Naive B cell (primary cell): ENCODE data around the gene PKP3. TPM values are rescaled to one million over a fixed set of nuclear protein-coding genes. Genes with fewer than 3 reads are reported as not detected.
"Not testable (repeated sequence)": the region's sequence is repeated elsewhere in the genome, so short reads cannot be mapped to it uniquely, and the experiment has no call there.

Experiments used
- ATAC-seq, 2 donors: fragments of 150-1000 bp; cut with Tn5 transposase; 2 replicates each; pipeline ENCODE4 v1.10.0; 2021; ENCODE audit warnings: low read depth in 2 of 2, mild to moderate bottlenecking in 2 of 2, moderate library complexity in 2 of 2
- DNase-seq: peaks from one replicate; pipeline ENCODE4 v3.0.0; 2022
- H3K27ac Mint-ChIP-seq, 6 donors: one replicate each; pipeline ENCODE4 v1.8.0; 2020 to 2022; ENCODE audit warnings: mild to moderate bottlenecking in 6 of 6, mixed read lengths in 6 of 6, moderate library complexity in 5 of 6, inconsistent platforms in 2 of 6
- H3K27me3 Mint-ChIP-seq, 3 donors: one replicate each; pipeline ENCODE4 v1.8.0; 2021 to 2022; ENCODE audit warnings: mixed read lengths in 3 of 3, mild to moderate bottlenecking in 1 of 3
- H3K36me3 Mint-ChIP-seq, 2 donors: one replicate each; pipeline ENCODE4 v1.8.0; 2020 to 2022; ENCODE audit warnings: mixed read lengths in 2 of 2, inconsistent platforms in 1 of 2, mild to moderate bottlenecking in 1 of 2
- H3K4me1 Mint-ChIP-seq, 3 donors: one replicate each; pipeline ENCODE4 v1.8.0; 2020 to 2022; ENCODE audit warnings: mixed read lengths in 3 of 3, inconsistent platforms in 1 of 3, mild to moderate bottlenecking in 1 of 3, moderate library complexity in 1 of 3
- H3K4me3 Mint-ChIP-seq, 8 donors: one replicate each; pipeline ENCODE4 v1.8.0; 2020 to 2022; ENCODE audit warnings: mild to moderate bottlenecking in 8 of 8, mixed read lengths in 8 of 8, moderate library complexity in 8 of 8, inconsistent platforms in 2 of 8
- H3K9me3 Mint-ChIP-seq, 7 donors: one replicate each; pipeline ENCODE4 v1.8.0; 2020 to 2022; ENCODE audit warnings: mixed read lengths in 7 of 7, mild to moderate bottlenecking in 5 of 7, inconsistent platforms in 2 of 7, moderate library complexity in 1 of 7
- polyA plus RNA-seq, 6 donors: library from polyadenylated mRNA; unstranded; fragments of 300-500 nt; fragmentation: Illumina TruSeq; gene quantifications; one replicate each; pipeline ENCODE4 v1.2.3, GENCODE V29; 2021; ENCODE audit warnings: low read depth in 6 of 6

PKP3 gene
- polyA plus RNA-seq, 6 donors from 2014 or later = 0.09 to 0.13 TPM; not detected in 4

DNA sequence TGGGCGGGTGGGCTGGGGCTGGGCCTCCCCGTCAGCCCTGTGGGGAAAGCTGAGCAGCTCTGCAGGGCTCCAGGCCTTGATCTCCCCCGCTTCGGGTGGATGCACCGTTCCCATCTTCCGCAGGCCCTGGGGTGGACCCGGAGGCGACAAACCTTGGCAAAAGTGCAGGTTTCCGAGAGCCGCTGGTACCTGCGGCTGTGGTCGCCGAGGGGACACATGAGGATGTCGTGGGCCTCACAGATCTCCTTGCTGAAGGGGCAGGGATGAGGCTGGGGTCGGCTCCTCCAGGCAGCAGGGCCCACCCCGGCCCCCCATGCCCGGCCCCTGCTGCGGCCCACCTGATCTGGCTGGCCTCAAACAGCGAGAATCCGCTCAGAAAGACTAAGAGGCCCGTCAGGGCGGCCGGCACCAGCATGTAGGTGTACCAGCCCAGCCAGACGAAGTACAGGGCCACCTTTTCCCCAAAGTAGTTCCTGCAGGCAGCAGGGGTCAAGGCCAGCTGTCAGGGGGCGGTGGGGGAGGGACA lies 36.0 kb downstream of the PKP3 start:
- H3K27me3 Mint-ChIP-seq = peaks cover 0 to 5% (median 0%) of the 10 kb centered on the region in 3 donors
- H3K4me1 Mint-ChIP-seq = no peaks in the 10 kb centered on the region
- H3K36me3 Mint-ChIP-seq = peaks cover 5% of the 10 kb centered on the region in 2 donors
- ATAC-seq (no peak), DNase-seq (no peak)
- peaks cover 0 to 5% (median 1%) of the 10 kb centered on the region in 7 donors for H3K9me3 Mint-ChIP-seq
- H3K27ac Mint-ChIP-seq = no peak overlapping the region
- no peak overlapping the region for H3K4me3 Mint-ChIP-seq

DNA sequence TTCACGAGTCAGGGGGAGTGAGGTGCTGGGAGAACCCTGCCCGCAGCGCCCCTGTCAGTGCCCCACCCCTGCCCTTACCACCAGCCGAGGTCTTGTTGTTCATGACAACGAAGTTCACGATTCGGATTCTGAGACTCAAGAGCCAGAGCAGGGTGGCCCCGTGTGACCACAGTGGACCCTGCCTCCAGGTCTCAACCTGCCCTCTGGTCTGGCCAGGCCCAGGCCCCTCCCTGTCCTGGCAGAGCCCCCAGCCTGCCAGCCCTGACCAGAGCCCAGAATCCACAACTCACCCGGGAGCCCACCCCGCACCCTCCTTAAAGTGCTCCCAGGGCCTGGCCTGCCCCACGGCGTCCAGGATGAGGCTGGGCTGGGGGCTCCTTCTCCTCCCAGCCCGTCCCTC lies 37.9 kb downstream of the PKP3 start:
- DNase-seq (no peak), ATAC-seq (no peak)
- Mint-ChIP-seq H3K27ac (no peak overlapping the region), H3K36me3 (no peaks in the 10 kb centered on the region), H3K27me3 (no peaks in the 10 kb centered on the region), H3K4me3 (no peak overlapping the region), H3K4me1 (peaks cover 0 to 3% (median 3%) of the 10 kb centered on the region in 3 donors), H3K9me3 (peaks cover 0 to 1% (median 0%) of the 10 kb centered on the region in 7 donors)

DNA sequence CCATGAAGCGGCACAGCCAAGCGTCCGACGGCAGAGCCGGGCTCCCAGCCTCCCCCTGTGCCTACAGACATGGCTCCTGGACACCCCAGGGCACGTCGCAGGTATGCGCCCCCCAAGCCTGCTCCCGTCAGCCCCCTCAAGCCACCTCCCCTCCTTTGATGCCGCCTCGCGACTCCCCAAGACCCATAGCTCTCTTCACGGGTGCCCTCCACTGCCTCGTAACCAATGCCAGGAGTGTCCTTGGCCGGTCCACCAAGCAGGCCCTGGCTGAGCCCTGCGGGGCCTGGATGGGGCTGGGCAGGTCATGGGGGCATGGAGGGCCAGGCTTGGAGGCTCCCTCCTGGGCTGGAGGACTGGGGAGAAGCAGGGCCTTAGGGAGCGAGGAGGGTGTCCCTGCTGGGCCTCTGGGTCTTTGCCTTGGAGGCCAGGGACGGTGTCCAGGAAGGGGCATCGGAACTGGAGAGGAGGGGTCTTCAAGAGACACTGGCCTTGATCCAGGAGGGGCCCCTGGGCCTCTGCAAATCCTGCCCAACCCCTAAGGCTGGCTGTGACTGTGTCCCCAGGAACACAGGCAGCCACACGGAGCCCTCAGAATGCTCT lies 38.6 kb downstream of the PKP3 start:
- ATAC-seq (no peak), DNase-seq (no peak)
- H3K36me3 Mint-ChIP-seq = no peaks in the 10 kb centered on the region
- H3K4me1 Mint-ChIP-seq = peaks cover 3 to 5% (median 3%) of the 10 kb centered on the region in 3 donors
- no peaks in the 10 kb centered on the region for H3K27me3 Mint-ChIP-seq
- H3K27ac Mint-ChIP-seq = no peak overlapping the region
- peaks cover 0 to 1% (median 0%) of the 10 kb centered on the region in 7 donors for H3K9me3 Mint-ChIP-seq
- H3K4me3 Mint-ChIP-seq = no peak overlapping the region

DNA sequence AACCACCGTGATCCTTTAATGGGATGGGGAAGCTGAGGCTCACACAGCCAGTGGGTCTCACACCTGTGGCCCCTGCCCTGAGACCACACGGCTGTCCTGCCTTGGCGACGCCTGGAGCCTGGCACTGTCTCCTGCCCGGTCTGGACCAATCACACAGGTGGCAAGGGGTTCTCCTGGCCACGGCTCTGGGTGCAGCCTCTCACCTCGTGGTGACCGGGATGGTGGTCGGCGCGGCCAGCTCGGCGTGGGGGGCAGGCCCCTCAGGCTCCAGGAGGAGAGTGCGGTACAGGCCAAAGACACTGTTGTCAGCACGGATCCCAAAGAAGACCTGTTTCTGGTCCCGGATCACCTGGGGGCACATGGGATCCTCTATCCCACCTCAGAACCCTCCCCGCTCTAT lies 39.1 kb downstream of the PKP3 start:
- DNase-seq (no peak), ATAC-seq (no peak)
- Mint-ChIP-seq H3K4me3 (no peak overlapping the region), H3K9me3 (peaks cover 0 to 1% (median 0%) of the 10 kb centered on the region in 7 donors), H3K36me3 (no peaks in the 10 kb centered on the region), H3K4me1 (peaks cover 3 to 5% (median 3%) of the 10 kb centered on the region in 3 donors), H3K27me3 (no peaks in the 10 kb centered on the region), H3K27ac (no peak overlapping the region)

DNA sequence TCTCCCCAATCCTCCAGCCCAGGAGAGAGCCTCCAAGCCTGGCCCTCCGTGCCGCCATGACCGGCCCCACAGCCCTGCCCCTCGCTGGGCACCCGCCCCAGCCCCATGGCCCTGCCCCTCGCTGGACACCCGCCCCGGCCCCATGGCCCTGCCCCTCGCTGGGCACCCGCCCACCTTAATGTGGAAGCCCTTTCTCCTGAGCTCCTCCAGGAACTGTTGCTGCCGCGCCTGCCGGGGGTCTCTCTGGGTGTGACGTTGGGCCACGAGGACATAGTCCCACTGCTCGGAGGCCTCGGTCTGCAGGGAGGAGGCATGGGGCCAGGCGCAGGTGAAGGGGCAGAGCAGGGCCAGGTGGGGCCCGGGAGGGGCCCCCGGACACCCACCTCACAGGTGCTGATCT lies 39.6 kb downstream of the PKP3 start:
- no peak for DNase-seq
- peaks cover 3 to 5% (median 3%) of the 10 kb centered on the region in 3 donors for H3K4me1 Mint-ChIP-seq
- no peaks in the 10 kb centered on the region for H3K27me3 Mint-ChIP-seq
- no peaks in the 10 kb centered on the region for H3K36me3 Mint-ChIP-seq
- no peak overlapping the region for H3K4me3 Mint-ChIP-seq
- H3K27ac Mint-ChIP-seq = no peak overlapping the region
- ATAC-seq = no peak
- H3K9me3 Mint-ChIP-seq = peaks cover 0 to under 1% (median 0%) of the 10 kb centered on the region in 7 donors

DNA sequence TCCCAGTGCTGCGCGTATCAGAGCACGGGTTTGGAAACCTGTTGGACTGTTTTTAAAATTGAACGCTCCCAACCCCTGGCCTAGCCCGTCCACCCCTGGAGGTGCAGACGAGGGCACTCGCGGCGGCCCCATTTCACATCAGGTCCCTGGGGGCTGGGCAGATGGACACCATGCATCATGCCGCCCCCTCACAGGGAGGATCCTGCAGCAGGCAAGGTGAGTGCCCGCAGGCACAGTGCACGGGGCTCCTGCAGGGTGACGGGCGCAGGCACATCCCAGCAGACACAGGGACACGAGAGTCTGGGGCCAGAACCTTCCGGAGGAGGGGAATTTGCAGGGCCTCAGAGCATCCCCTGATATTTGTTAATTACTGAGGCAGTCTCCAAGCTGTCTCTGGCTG lies 40.5 kb downstream of the PKP3 start:
- H3K4me1 Mint-ChIP-seq = peaks cover 3 to 7% (median 3%) of the 10 kb centered on the region in 3 donors
- ATAC-seq = no peak

DNA sequence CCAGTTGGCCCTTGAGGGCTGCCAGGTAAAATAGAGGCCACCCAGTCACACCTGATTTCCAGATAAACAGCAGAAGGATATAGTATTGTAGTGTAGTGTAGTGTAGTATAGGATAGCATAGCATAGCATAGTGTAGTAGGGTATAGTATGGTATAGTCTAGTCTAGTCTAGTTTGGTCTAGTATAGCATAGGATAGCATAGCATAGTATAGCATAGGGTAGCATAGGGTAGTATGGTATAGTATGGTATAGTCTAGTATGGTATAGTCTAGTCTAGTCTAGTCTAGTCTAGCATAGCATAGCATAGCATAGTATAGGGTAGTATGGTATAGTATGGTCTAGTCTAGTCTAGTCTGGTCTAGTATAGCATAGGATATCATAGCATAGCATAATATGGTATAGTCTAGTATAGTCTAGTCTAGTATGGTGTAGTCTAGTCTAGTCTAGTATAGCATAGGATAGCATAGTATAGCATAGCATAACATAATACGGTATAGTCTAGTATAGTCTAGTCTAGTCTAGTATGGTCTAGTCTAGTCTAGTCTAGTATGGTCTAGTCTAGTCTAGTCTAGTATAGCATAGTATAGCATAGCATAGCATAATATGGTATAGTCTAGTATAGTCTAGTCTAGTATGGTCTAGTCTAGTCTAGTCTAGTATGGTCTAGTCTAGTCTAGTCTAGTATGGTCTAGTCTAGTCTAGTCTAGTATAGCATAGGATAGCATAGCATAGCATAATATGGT lies 41.2 kb downstream of the PKP3 start:
- H3K4me3 Mint-ChIP-seq, ATAC-seq, DNase-seq, H3K36me3 Mint-ChIP-seq, H3K9me3 Mint-ChIP-seq, H3K27ac Mint-ChIP-seq, H3K27me3 Mint-ChIP-seq: not testable (repeated sequence)
- H3K4me1 Mint-ChIP-seq = peaks cover 3 to 14% (median 3%) of the 10 kb centered on the region in 3 donors

More for the DNA sequence above, 40.5 kb downstream of the PKP3 start:
- Mint-ChIP-seq H3K27me3 (no peaks in the 10 kb centered on the region), H3K36me3 (no peaks in the 10 kb centered on the region), H3K27ac (no peak overlapping the region), H3K9me3 (no peaks in the 10 kb centered on the region), H3K4me3 (no peak overlapping the region)
- DNase-seq = no peak

DNA sequence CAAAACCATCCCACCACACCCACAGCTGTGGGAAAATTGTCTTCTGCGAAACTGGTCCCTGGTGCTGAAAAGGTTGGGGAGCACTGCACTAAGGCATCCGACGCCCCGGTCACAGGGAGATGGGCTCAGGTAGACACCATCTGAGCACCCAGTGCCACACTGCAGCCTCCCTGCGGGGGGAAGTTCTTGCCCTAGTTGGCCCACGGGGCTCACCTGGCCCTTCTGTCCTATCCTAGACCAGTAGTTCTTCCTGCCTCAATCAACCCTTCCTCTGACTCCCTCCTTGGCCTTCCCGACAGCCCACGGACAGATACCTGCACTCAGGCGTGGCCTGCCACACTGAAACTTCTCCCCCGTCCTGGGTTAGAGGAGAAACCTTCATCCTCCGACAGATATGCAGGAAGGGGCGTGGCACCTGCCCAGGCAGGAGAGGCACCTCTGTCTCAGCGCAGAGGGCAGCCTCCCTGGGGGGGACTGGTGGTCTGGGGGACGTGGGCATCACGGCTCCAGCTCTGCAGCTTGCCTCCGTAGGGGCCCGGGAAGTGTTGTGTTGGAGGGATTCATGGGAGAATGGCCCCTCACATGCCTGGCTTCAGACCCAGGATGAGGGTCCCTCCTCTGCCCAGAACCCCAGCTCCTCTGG lies 43.3 kb downstream of the PKP3 start:
- H3K4me3 Mint-ChIP-seq = peak overlapping the region in 1 of 8 donors; percentile 10
- DNase-seq (no peak), ATAC-seq (no peak)
- peak overlapping the region in 1 of 6 donors; percentile 72 for H3K27ac Mint-ChIP-seq
- no peaks in the 10 kb centered on the region for H3K9me3 Mint-ChIP-seq
- peaks cover 3 to 25% (median 8%) of the 10 kb centered on the region in 3 donors for H3K4me1 Mint-ChIP-seq
- H3K27me3 Mint-ChIP-seq = peaks cover 0 to 6% (median 0%) of the 10 kb centered on the region in 3 donors
- H3K36me3 Mint-ChIP-seq = no peaks in the 10 kb centered on the region

DNA sequence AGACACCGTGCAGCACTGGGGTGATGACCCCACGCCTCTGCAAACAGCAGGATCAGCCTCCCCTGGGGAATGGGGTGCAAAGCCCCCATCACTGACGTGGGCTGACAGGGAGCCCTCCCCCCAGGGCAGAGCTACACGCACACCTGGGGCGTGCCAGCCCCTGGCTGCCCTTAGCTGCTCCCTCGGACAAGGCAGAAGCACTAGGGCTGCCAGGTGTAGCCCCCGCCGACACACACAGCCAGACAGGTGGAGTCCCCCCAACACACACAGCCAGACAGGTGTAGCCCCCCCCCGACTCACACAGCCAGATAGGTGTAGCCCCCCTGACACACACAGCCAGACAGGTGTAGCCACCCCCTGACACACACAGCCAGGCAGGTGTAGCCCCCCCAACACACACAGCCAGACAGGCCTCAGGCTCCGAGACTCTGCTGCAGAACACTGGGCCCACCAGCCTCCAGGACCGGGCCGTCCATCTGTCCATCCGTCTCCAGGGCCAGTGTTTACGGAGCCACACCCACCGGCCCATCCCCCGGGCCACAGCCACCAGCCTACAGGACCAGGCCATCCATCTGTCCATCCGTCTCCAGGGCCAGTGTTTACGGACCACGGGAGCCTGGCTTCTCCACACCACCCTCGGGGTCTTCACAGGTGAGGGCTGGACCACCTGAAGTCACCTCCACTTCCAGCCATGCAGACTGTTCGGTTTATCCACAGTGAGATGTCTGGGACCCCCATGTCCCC lies 44.3 kb downstream of the PKP3 start:
- H3K27me3 Mint-ChIP-seq = peaks cover 0 to 6% (median 0%) of the 10 kb centered on the region in 3 donors
- ATAC-seq (no peak), DNase-seq (no peak)
- H3K9me3 Mint-ChIP-seq = no peaks in the 10 kb centered on the region
- no peaks in the 10 kb centered on the region for H3K36me3 Mint-ChIP-seq
- H3K4me1 Mint-ChIP-seq = peaks cover 3 to 25% (median 8%) of the 10 kb centered on the region in 3 donors
- no peak overlapping the region for H3K27ac Mint-ChIP-seq
- peak overlapping the region in 2 of 8 donors; percentile 20 to 34 for H3K4me3 Mint-ChIP-seq

DNA sequence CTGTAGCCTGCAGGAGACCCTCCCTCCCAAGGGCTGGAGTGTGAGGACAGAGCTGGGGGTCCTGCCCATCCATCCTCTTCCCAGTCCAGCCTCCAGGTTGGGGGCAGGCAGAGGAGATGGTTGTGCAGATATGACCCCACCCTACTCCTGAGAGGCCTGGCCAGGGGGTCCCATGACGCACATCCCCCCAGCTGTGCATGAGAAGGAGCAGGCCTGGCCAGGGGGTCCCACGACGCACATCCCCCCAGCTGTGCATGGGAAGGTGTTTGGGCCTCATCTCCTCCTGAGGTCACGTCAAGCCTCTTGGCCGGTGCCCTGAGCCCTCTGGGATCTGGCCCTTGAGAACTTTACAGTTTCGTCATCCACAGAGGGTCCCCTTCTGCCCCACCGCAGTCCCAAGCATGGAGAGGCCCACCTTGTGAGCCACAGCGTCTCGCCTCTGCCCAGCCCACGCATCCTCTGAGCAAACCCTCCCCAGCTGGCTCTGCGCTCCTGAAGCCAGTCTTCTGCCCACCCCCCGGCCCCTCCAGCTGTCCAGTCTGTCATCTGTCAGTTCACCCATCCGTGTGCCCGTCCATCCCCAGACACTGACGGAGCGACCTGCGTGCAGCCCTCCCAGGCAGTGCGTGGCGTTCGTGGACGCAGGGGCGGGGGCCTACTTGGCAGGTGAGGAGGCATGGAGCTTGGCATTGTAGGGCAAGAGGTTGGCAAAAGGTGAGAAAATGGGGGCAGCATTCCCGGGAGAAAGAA lies 45.5 kb downstream of the PKP3 start:
- Mint-ChIP-seq H3K27ac (peak overlapping the region in 2 of 6 donors; percentile 15 to 91), H3K4me3 (peak overlapping the region in 4 of 8 donors; percentile 30 to 87 (median 58)), H3K4me1 (peaks cover 3 to 25% (median 8%) of the 10 kb centered on the region in 3 donors), H3K27me3 (peaks cover 0 to 12% (median 0%) of the 10 kb centered on the region in 3 donors), H3K9me3 (no peaks in the 10 kb centered on the region), H3K36me3 (no peaks in the 10 kb centered on the region)
- DNase-seq (no peak), ATAC-seq (no peak)

DNA sequence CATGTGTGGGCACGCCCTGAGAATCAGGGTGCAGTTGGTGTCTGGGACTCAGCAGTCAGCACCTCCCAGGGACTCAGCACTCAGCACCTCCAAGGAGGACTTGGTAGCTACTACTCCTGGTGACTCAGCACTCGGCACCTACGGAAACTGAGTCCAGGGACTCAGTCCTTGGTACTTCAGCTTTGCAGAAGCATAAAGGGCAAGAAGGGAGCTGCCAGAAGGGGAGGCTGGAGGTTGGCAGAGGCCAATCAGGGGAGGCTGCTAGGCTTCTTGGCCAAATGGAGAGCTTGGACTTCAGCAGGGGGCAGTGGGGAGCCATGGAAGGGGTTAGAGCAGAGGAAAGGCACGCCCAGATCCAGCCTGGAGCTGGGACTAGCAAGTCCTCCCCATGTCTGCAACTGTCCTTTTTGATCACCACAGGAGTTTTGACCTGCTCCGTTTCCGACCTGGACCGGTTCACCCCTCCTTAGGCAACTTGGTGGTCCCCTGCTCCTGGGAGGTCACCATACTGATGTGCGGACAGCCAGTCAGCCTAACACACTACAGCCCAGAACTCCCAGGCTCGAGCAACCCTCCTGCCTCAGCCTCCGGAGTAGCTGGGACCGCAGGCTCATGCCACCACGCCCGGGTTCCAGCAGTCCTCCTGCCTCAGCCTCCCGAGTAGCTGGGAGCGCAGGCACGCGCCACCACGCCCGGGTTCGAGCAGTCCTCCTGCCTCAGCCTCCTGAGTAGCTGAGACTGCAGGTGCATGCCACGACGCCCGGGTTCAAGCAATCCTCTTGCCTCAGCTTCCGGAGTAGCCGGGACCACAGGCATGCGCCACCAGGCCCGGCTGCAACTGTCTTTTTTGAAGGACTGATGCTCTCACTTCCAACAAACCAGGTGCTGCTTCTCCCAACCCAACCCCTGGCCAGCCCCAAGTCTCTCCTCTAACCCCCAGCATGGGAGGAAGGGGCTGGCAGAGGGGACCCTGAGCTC lies 46.3 kb downstream of the PKP3 start:
- ATAC-seq (no peak), DNase-seq (no peak)
- H3K27ac Mint-ChIP-seq = peak overlapping the region in 3 of 6 donors; percentile 15 to 66 (median 64)
- no peaks in the 10 kb centered on the region for H3K9me3 Mint-ChIP-seq
- peaks cover 0 to 12% (median 0%) of the 10 kb centered on the region in 3 donors for H3K27me3 Mint-ChIP-seq
- H3K4me1 Mint-ChIP-seq = peaks cover 3 to 25% (median 8%) of the 10 kb centered on the region in 3 donors
- no peaks in the 10 kb centered on the region for H3K36me3 Mint-ChIP-seq
- H3K4me3 Mint-ChIP-seq = peak overlapping the region in 5 of 8 donors; percentile 45 to 87 (median 56)
